Dendritic cell treated with granulocyte-macrophage colony-stimulating factor and Interleukin-4, amounts not matched to agents 40 ng/mL and 50 ng/mL, for 4 days (primary cell): ENCODE data around the gene DCLRE1C.

Experiments
- H3K27ac Mint-ChIP-seq: one replicate; pipeline ENCODE4 v1.8.0; 2022; ENCODE audit warnings: mild to moderate bottlenecking, mixed read lengths
- H3K27me3 Mint-ChIP-seq: one replicate; pipeline ENCODE4 v1.8.0; 2022; ENCODE audit warnings: mild to moderate bottlenecking, mixed read lengths
- H3K36me3 Mint-ChIP-seq: one replicate; pipeline ENCODE4 v1.8.0; 2022; ENCODE audit warnings: low read depth, mixed read lengths
- H3K4me1 Mint-ChIP-seq: one replicate; pipeline ENCODE4 v1.8.0; 2022; ENCODE audit warnings: low read depth, mixed read lengths
- H3K4me3 Mint-ChIP-seq: one replicate; pipeline ENCODE4 v1.8.0; 2022; ENCODE audit warnings: mild to moderate bottlenecking, moderate library complexity, mixed read lengths
- H3K9me3 Mint-ChIP-seq: one replicate; pipeline ENCODE4 v1.8.0; 2022; ENCODE audit warnings: mixed read lengths
- intact Hi-C: fragments of 100-400 bp; cut with micrococcal nuclease; formaldehyde crosslinking; loops from one replicate; pipeline ENCODE4 v1.15.0; 2022

DCLRE1C gene

GRCh38 chr10:14859043-14859442 lies 94.9 kb downstream of the DCLRE1C start:
- Mint-ChIP-seq H3K27me3 (no peaks in the 10 kb centered on the region), H3K36me3 (peaks cover 72% of the 10 kb centered on the region)

GRCh38 chr10:14858338-14858960 lies 95.4 kb downstream of the DCLRE1C start:
- H3K4me1 Mint-ChIP-seq = peaks cover 8% of the 10 kb centered on the region
- peaks cover 78% of the 10 kb centered on the region for H3K36me3 Mint-ChIP-seq
- no peak overlapping the region for H3K27ac Mint-ChIP-seq
- H3K4me3 Mint-ChIP-seq = no peak overlapping the region
- H3K9me3 Mint-ChIP-seq = no peaks in the 10 kb centered on the region
- intact Hi-C loops = no loop called here
- H3K27me3 Mint-ChIP-seq = no peaks in the 10 kb centered on the region

More at GRCh38 chr10:14859043-14859442, 94.9 kb downstream of the DCLRE1C start:
- Mint-ChIP-seq H3K9me3 (no peaks in the 10 kb centered on the region), H3K27ac (no peak overlapping the region), H3K4me1 (peaks cover 8% of the 10 kb centered on the region), H3K4me3 (no peak overlapping the region)
- intact Hi-C loops = no loop called here

- Mint-ChIP-seq H3K27ac (no peak overlapping the region), H3K36me3 (peaks cover 71% of the 10 kb centered on the region), H3K4me3 (no peak overlapping the region)
Measured at GRCh38 chr10:14855453-14855852, 98.4 kb downstream of the DCLRE1C start.

GRCh38 chr10:14852236-14852635 lies 101.7 kb downstream of the DCLRE1C start:
- Mint-ChIP-seq H3K4me3 (no peak overlapping the region), H3K9me3 (no peaks in the 10 kb centered on the region), H3K4me1 (no peaks in the 10 kb centered on the region), H3K27ac (no peak overlapping the region), H3K27me3 (no peaks in the 10 kb centered on the region), H3K36me3 (peaks cover 62% of the 10 kb centered on the region)
- intact Hi-C loops = no loop called here

More at GRCh38 chr10:14855453-14855852, 98.4 kb downstream of the DCLRE1C start:
- Mint-ChIP-seq H3K9me3 (no peaks in the 10 kb centered on the region), H3K4me1 (peaks cover 8% of the 10 kb centered on the region), H3K27me3 (no peaks in the 10 kb centered on the region)
- intact Hi-C loops = no loop called here
